HG03565 (cell line): Measurements from ENCODE around the gene TMEM212.
"Not testable (repeated sequence)": the region's sequence is repeated elsewhere in the genome, so short reads cannot be mapped to it uniquely, and the experiment has no call there.

Experiments used
- ATAC-seq: cut with Tn5 transposase; IDR thresholded peaks from one replicate; pipeline ENCODE4 v1.9.1; 2021; ENCODE audit warnings: mild to moderate bottlenecking, moderate library complexity; ENCODE audit not compliant: unreplicated experiment

Gene TMEM212

DNA sequence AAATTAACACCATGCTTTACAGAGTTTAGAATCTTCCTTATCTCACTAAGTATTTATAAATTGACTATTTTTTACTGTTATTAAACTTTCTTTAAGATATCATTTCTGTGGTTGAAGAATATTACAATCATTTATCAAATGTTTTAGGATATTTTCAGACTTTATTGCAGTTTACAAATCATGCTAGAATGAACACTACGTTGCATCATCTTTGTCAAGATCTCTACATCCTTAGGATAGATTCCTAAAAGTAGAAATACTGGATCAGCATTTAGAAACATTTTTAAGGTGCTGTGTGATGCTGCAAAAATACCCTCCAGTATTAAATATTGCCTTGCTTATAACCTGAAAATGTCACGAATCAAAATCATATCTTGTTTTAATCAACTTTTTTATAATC lies 30.3 kb upstream of the TMEM212 start:
- no peak for ATAC-seq

DNA sequence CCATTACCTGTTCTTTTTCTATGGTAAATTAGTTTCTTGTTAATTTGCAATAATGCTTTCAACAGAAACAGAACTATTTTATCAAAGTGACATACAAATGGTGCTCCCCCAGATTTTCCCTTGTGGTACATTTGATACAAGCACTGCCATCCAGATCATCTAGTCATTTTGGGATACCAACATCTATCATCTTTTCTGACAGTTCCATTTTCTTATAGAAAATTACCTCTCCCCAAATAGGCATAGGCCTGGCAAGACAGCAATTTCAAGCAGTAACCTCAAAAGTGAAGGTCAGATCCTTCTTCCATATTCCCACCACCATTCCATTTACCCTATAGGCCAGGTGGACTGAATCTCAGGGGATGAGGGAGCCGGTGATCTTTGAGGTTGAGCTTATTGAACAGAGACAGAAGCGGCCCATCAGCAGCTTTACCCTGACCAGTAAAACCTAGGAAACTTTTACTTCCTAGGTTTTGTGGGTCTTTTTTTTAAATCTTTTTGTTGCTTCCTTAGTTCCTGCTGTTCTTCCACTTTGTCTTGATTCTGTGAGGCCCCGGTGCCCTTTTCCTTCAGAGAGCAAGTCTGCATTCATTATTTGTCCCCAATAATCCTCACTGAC lies 29.8 kb upstream of the TMEM212 start:
- ATAC-seq, result no peak

DNA sequence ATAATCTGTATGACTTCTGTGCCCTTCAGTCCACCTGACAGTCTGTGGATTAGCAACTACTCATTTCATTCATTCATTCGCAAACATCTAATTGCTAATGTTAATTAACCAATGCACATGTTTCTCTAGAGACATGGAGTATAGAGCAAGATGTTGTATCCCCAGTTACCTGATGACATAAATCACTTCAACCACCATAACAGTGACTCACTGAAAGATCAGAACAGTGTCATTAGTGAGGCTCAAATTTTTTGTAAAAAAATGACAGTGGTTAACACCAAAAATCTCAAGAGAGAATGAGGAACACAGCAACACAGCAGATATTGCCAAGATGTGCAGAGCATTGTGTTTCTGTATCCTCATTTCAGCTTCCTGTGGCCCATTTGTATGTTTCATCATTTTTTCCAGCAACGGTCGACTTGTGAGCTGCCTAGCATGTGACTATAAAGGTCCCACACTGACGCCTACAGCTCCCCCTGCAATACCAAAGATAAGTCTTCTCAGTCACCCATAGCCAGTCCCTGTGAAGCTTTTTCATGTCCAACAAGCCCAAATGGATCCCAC lies 29.2 kb upstream of the TMEM212 start:
- peak; percentile 42 for ATAC-seq

DNA sequence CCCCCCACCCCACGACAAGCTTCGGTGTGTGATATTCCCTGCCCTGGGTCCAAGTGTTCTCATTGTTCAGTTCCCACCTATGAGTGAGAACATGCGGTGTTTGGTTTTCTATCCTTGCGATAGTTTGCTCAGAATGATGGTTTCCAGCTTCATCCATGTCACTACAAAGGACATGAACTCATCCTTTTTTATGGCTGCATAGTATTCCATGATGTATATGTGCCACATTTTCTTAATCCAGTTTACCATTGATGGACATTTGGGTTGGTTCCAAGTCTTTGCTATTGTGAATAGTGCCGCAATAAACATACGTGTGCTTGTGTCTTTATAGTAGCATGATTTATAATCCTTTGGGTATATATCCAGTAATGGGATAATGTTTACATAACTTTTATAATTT lies 28.5 kb upstream of the TMEM212 start:
- ATAC-seq, result not testable (repeated sequence)

DNA sequence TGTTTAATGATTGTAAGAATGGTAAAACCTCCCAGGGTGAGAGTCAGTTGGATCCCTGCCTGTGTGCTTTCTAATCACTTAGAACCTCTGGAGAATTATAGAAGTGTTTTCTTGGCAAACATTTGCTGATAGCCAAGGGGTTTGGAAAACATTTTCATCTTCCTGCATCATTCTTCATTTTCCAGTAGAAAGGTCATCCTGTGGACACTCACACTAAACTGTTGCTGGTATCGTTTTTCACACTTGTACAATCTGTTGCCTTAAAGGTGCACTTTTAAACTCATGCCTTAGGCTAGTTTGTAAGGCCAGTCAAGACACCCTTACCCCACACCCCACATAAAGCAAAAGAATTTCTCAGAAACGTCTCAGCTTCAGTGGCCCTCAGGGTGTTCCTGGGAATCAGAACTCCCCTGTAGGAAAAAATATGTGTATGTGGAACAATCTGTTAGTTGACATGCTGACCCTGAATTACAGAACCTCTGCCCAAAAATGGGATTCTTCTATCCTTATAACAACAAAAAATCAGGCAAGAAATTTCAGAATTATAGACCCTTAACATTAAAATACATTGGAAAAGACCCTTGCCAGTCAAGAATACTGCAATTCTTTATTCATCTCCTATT lies 27.1 kb upstream of the TMEM212 start:
- ATAC-seq, result no peak

DNA sequence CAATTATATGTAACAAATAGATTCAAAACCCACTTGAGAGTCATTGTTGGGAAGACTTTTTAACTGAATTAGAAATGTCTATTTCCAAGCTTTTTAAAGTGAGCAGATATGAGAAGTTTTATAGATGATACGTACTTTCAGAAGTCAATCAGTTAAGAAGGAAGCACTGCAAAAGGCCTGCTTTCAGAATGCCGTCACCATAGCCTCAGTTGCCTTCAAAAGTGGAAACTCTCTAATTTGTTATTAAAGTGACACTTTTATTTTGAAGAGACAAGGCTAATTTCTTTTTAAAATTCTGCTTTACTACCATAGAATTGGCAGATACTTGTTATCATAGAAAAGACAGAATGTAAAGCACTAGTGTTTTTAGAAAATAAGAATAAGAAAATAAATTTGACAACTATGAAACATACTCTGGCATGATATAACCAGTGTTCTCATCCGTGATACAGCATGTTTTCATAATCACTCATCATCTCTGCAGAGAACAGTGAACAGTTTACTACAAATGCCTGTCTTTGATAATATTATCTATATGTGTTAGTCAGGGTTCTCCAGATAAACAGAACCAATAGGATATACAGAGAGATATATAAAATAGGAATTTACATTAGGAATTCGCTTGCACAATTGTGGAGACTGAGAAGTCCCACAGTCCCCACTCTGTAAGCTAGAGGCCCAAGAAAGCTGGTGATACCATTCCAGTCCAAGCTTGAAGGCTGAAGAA lies 25.9 kb upstream of the TMEM212 start:
- ATAC-seq, result no peak

DNA sequence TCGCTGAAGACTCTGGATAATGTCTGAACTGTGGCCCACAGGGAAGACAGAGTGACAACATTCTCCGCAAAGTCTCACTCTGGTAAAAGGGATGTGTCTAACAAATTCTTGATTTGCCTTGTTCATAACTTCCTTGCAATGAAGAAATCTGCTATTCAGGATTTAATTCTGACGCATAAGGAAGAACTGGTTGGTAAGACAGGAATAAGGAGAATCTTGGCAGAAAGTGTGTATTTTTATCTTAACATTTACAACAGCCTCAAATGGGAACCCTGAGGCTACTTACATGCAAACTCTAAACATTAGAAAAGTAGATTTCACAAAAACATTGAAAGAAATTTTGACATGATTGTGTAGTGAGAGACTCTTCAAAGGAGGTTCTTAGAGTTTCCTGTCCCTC lies 22.1 kb upstream of the TMEM212 start:
- no peak for ATAC-seq

DNA sequence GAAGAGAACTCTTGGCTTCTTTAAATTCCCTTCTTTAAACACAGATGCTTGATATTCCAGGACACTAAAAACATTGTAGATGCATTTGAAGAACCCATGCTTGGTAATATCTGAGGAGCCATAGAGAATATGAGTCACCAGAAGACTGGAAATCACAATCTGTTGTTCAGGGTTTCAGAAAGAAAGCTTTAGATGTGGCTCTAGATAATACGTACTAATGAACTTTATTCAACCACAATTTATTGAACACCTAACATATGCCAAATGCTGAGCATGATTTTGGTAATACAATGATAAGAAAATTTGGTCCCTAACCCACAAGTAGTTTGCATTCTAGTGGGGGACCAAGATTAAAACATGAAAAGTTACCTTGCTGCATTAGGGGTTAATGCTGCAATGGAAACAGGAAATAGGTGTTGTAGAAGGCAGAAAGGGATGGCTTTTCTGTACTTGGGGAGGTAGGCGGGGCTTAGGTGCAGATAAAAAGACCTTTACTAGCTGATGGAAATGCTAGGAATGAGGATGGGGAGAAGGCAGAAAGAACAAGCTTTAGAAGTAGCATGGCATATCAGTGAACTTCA lies 21.3 kb upstream of the TMEM212 start:
- no peak for ATAC-seq

DNA sequence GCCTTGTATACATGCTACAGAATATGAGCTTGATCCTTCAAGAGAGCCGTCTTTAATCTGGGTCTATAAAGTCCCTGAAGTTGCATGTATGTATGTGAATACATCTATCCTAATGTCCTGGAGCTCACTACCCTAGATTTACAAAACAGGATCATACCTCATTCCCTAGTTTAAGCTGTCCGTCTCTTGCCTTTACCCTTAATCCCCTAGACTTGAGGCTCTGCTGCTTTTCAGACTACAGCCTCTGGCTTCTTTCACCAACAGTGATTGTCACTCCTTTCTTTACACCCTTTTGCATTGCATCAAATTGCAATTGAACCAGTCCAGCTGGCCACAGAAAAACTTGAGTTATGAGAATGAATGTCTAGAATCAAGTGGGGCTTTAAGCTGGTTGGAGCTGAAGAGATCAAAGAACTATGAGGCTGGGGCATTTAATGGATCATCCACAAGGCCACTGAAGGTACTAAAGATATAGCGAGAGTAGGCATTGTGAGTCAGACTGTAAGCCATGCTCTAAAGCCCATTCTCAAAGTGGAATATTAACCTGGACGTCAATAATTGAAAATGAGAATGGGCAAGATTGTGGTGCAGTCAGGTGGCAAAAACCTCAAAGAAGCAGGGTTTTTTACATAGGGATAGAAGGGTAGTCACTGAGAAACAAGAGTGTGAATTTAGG lies 20.6 kb upstream of the TMEM212 start:
- no peak for ATAC-seq

DNA sequence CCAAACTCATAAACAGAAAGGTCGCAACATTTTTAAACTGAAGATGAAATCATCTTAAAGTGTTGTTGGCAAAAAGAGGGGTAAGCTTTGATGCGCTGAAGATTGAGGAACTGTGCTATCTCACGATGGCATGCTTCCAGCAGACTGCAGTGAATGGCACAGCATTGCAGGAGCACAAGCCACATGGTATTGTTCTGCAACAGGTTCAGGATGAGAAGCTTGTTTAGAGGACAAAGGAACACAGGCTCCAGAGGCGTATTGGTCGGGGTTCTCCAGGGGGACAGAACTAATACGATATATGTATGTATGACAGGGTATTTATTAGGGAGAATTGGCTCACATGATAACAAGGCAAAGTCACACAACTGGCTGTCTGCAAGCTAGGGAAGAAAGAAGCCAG lies 19.0 kb upstream of the TMEM212 start:
- ATAC-seq, result no peak

DNA sequence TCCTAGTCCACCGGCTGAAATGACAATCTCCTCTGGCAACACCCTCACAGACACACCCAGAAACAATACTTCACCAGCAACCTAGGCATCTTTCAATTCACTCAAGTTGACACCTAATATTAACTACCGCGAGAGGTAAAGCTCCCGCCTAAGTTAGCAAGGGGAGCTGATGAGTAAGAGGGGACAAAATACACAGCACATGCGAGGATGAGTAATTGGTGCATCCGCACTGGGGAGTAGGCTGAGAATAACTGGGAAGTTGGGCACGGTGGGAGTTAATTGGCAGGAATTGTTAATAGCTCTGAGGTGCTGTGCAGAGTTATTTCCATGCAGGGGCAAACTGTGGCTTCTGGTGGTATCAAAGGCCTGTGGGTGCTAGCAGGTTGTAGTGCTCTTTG lies 18.3 kb upstream of the TMEM212 start:
- ATAC-seq, result no peak

DNA sequence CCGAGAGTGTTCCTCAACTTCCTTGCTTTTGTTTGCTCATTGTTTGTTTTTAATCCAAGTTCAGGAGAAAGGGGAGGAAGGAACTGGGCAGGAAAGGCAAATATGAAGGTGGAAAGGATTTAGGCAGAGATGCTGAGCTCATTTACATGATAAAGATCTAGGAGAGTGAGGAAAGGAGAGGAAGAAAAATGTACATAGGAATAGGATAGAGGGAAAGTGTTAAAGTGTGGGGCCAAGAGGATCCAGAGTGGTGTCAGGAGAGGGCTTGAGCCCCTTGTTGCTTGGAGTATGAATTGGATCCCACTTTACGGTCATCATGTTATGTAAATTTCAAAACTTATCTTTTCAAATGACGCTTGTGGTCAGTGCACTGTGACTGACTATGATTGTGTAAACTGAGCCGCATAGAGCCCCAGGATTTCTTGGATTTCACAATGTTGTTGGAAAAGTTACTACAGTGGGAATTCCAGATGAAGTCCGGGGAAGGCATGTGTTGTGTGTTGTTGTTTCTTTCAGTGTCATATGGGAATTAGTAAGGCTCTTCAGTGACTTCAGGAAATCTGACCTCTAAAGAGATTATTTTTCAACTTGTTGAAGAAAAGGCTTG lies 17.8 kb upstream of the TMEM212 start:
- ATAC-seq, result no peak

DNA sequence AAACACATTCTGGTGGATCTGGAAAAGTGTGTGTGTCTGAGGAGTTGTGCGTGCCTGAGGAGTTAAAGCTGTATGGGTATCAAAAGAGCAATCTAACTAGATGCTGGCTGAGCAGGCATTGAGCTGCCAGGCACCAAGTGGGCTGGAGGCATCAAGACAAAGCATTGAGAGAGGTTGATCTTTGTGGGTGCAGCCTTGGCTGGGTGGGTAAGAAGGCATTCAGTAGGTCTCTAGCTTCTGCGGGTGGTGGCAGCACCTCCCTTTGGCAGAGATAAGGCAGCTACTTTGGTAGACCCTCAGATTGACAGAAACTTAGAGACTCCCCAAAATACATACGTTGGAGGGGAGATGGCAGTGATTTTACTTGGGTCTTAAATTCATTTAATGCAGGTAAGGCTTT lies 15.8 kb upstream of the TMEM212 start:
- ATAC-seq, result no peak

DNA sequence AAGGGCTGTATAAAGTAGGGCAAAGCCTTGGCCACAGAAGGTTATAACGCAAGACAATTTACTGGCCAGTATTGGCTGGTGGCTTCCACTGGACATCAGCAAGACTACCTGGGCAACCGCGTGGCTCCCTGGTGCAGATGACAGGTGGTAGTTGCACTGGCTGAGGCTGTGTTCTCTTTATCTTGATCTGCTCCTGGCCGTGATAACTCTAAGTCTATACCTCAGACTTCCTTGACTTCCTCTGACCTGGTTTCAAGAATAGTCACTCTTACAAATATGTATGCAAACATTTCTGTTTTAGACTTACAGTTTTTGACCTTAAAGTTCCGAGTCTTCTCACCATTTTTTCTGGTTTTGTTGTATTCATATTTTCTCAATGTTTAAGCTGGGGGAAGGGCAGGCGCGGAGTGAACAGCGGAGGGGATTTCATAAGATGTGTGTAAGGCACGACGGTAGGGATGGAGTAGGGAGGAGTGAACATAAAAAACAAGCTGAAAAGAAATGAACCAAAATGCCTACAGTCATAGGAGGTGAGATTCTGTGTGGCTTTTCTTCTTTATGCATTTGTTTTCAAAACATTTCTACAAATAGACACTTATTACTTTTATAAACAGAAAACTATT lies 15.2 kb upstream of the TMEM212 start:
- no peak for ATAC-seq

DNA sequence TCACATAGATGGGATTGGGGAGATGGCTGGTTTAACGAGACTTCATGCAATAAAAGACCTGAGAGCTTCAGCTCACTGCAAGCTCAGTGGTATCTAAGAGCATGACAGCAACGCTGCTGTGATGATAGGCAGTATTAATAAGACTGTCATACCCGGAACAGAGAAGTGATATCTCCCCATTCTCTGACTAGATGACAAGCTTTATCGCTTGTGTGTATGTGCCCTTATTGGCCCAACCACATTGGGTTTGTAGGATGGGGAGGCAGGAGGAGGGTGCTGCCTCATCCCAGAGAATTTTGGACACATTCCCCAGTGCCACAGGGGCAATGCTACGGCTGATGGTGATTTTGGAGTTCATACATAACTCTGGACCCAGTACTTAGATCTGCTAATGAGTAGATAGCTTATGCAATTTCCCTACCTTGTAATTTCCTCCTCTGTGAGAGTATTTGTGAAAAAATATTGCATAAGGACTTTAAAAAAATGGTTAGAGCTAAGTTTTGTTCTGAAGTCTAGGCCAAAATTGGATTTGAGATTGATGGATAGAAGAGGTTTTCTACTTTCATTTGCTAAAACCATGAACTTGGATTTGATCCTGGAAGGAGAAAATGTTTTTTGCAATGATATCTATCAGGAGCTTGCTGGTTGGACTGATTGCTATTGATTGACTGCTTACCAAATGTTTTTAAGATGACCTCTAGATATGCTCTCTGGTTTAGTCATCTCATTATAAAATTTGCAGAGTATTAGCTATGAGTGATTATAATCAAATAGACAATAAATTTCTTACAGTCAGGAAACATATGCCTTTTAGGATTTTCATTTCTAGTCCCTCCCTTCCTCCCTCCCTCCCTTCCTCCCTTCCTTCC lies 14.0 kb upstream of the TMEM212 start:
- ATAC-seq, result no peak

DNA sequence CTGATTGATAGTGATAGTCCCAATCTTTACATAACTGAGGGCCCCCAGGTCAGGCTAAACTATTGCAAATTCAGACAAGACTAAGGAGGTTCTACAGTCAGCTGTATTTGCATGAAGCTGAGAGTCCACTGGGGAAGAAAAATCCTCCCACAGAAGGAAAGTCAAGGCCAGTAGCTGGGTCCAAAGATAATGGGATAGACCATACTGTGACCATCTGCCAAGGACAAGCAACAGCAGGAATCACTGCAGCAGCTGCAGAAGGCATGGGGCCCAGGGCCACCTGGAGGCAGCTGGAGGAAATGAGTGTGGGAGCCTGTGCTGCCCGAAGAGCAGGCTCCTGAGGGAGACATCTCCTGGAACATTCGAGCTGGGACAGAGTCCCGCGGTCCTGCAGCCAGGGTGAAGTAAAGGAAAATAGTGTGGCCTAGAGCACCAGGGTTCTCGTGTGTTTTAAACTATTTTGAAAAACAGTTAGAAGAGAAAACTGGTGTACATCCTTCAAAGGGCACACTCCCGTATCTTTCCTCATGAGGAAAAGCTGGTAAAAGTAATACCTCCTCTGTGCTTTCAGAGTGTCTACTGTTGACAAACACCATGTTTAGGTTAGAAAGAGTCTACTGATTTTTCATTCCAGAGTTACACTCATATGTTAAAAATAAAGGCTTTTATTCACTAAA lies 13.2 kb upstream of the TMEM212 start:
- ATAC-seq, result peak; percentile 72

DNA sequence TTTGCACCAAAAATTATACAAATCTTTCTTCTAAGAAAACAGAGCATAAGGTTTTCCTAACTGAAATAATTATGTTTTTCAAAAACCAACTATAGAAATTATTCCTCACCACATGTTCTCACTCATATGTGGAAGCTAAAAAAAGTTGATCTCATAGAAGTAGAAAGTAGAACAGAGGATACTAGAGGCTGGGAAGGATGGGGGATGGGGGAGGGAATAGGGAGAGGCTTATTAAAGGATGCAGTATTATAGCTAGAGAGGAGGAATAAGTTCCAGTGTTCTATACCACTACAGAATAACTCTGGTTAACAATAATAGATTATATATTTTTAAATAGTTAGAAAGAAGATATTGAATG lies 12.7 kb upstream of the TMEM212 start:
- ATAC-seq, result no peak

DNA sequence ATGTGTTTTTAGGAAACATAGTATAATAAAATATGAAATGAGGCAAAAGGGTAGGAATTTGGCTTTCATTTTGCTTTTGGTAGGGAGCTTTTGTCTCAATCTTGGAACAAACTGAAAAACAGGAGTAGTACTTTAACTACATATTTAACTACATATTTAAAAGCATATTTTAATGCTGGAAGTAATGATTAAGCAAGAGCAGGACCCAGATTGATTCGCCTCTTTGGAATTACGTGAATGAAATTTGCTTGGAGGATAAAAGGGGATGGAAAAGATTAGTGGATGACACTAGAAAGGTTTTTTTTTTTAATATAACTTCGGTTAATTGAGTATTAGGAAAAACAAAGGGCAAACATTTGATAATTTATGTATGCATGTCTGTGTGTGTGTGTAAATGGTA lies 11.2 kb upstream of the TMEM212 start:
- ATAC-seq, result no peak

DNA sequence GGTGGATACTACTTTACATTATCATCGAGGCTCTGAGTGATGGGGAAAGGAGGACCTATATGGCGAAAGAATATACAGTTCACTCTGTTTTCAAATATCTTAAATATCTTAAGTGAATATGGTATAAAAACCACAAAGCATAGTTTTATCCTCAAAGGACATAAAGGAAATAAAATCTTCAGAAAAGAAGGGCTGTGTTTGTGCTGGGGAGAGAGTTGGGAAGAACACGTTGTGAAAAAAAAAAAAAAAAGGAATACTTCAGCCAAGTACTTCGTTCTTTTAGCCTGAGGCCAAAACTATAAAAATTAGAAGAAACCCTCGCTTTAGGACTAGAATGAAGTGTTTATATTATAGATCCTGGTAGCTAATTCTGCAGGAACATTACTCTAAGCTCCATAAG lies 10.2 kb upstream of the TMEM212 start:
- no peak for ATAC-seq
